ENCODE results near the gene TERT. TPM values are rescaled to one million over a fixed set of nuclear protein-coding genes. Genes with fewer than 3 reads are reported as not detected.

Gene TERT
- total RNA-seq, 1 donor from 2014 or later, result not detected

GRCh38 chr5:1245905-1246576, 48.8 kb downstream of the TERT start:
- H3K27ac ChIP-seq, result no peak overlapping the region
- TF ChIP-seq CTCF (IDR thresholded peaks at IDR 0.05), result no peak
- intact Hi-C loops (cut with DNase I), result no loop called here
- no peaks in the 10 kb centered on the region for H3K27me3 ChIP-seq
- no peaks in the 10 kb centered on the region for H3K4me1 ChIP-seq
- H3K9me3 ChIP-seq, result no peaks in the 10 kb centered on the region
- H3K4me3 ChIP-seq, result no peak overlapping the region
- DNase-seq (ENCODE audit: low spot score in 2 of 2), result no peak
- H3K36me3 ChIP-seq, result no peaks in the 10 kb centered on the region

DNA sequence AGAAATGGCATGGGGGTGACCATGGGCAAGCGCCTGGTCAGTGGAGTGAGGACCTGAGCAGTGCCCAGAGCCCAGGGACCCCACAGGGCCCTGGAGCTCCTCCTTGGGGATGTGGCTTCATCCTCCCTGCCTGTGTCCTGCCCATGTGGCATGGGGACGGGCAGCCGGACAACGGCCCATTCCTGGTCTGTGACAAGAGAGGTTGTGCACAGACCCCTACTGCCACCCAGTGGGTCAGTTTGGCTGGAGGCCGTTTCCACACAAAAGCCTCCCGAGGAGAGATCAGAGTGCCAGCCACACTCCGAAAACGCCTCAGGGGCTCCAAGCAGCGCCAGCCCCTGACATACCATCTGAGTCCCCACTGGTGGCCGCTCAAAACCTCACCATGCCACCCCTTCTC, 49.9 kb downstream of the TERT start:
- H3K4me3 ChIP-seq, result no peak overlapping the region
- H3K27me3 ChIP-seq, result no peaks in the 10 kb centered on the region

GRCh38 chr5:1244255-1244654, 50.6 kb downstream of the TERT start:
- TF ChIP-seq CTCF (IDR thresholded peaks at IDR 0.05), result no peak
- DNase-seq (ENCODE audit: low spot score in 2 of 2), result no peak
- no peaks in the 10 kb centered on the region for H3K27me3 ChIP-seq

More for the DNA sequence above, 49.9 kb downstream of the TERT start:
- no peak for DNase-seq (ENCODE audit: low spot score in 2 of 2)
- H3K36me3 ChIP-seq, result no peaks in the 10 kb centered on the region
- intact Hi-C loops (cut with DNase I), result no loop called here
- TF ChIP-seq CTCF (IDR thresholded peaks at IDR 0.05), result no peak
- no peaks in the 10 kb centered on the region for H3K4me1 ChIP-seq
- no peaks in the 10 kb centered on the region for H3K9me3 ChIP-seq
- H3K27ac ChIP-seq, result no peak overlapping the region

DNA sequence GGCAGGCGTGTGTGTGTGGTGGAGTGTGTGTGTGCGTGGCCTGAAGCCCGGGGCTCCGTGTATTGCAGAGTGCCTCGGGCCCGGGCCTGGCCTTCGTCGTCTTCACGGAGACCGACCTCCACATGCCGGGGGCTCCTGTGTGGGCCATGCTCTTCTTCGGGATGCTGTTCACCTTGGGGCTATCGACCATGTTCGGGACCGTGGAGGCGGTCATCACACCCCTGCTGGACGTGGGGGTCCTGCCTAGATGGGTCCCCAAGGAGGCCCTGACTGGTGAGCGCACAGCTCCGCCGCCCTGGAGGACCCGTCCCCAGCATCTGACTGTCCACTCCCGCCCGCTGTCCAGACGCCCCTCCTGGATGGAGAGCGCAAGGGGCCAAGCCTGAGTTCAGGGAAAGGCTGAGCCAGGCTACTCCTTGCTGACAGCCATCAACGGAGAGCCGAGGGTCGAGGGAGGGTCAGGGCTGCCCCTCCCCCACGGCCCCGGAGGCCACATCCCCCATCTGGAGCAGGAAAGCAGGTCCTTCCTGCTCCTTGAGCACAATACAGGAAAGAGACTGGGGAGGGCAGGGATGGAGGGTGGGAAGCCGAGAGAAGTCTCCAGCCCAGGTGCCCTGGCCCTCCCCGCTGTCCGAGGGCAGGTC, 51.3 kb downstream of the TERT start:
- Histone ChIP-seq H3K27ac (no peak overlapping the region), H3K4me1 (no peaks in the 10 kb centered on the region), H3K4me3 (no peak overlapping the region), H3K9me3 (no peaks in the 10 kb centered on the region), H3K36me3 (no peaks in the 10 kb centered on the region), H3K27me3 (no peaks in the 10 kb centered on the region)
- DNase-seq (ENCODE audit: low spot score in 2 of 2), result no peak
- TF ChIP-seq CTCF (IDR thresholded peaks at IDR 0.05), result no peak
- intact Hi-C loops (cut with DNase I), result no loop called here

More at GRCh38 chr5:1244255-1244654, 50.6 kb downstream of the TERT start:
- Histone ChIP-seq H3K9me3 (no peaks in the 10 kb centered on the region), H3K36me3 (no peaks in the 10 kb centered on the region), H3K4me1 (no peaks in the 10 kb centered on the region), H3K27ac (no peak overlapping the region), H3K4me3 (no peak overlapping the region)
- intact Hi-C loops (cut with DNase I), result no loop called here

- Histone ChIP-seq H3K27ac (no peak overlapping the region), H3K4me3 (no peak overlapping the region), H3K36me3 (no peaks in the 10 kb centered on the region), H3K9me3 (no peaks in the 10 kb centered on the region), H3K27me3 (no peaks in the 10 kb centered on the region), H3K4me1 (no peaks in the 10 kb centered on the region)
- intact Hi-C loops (cut with DNase I), result no loop called here
- no peak for DNase-seq (ENCODE audit: low spot score in 2 of 2)
- TF ChIP-seq CTCF (IDR thresholded peaks at IDR 0.05), result no peak
Observed at GRCh38 chr5:1242733-1243486, 52.0 kb downstream of the TERT start.
